ENCODE measurements around the gene PCDHGA1.
"Not testable (repeated sequence)": the region's sequence is repeated elsewhere in the genome, so short reads cannot be mapped to it uniquely, and the experiment has no call there.

PCDHGA1 gene

GRCh38 chr5:141403387-141403786 is 73.1 kb downstream of the PCDHGA1 start:
- H3K4me2 ChIP-seq (ENCODE audit: low read length): no peak overlapping the region
- H2AFZ ChIP-seq (ENCODE audit: low read depth, low read length): no peak overlapping the region
- no peak overlapping the region for H3K4me3 ChIP-seq (ENCODE audit: low read length)
- H3K9ac ChIP-seq (ENCODE audit: low read length): no peak overlapping the region
- no peaks in the 10 kb centered on the region for H3K36me3 ChIP-seq (replicated peaks; ENCODE audit: low read depth, low read length)
- H3K27ac ChIP-seq (ENCODE audit: low read length): no peak overlapping the region
- no peaks in the 10 kb centered on the region for H3K9me3 ChIP-seq (ENCODE audit: insufficient read depth, low read length)
- H3K4me1 ChIP-seq (ENCODE audit: low read length): no peaks in the 10 kb centered on the region
- no peaks in the 10 kb centered on the region for H3K79me2 ChIP-seq (ENCODE audit: low read length)
- no peak for TF ChIP-seq CTCF (IDR thresholded peaks at IDR 0.05; ENCODE audit: low read depth, low read length)
- TF ChIP-seq EZH2phosphoT487 (IDR thresholded peaks at IDR 0.05; ENCODE audit: low read depth): no peak
- no peaks in the 10 kb centered on the region for H4K20me1 ChIP-seq (ENCODE audit: insufficient read depth, low read length)
- H3K27me3 ChIP-seq (ENCODE audit: low read depth, low read length): no peaks in the 10 kb centered on the region

- H3K27ac ChIP-seq (ENCODE audit: low read length); H3K4me2 ChIP-seq (ENCODE audit: low read length); H3K4me3 ChIP-seq (ENCODE audit: low read length); H3K4me1 ChIP-seq (ENCODE audit: low read length); H4K20me1 ChIP-seq (ENCODE audit: insufficient read depth, low read length); H3K79me2 ChIP-seq (ENCODE audit: low read length); H3K27me3 ChIP-seq (ENCODE audit: low read depth, low read length); H2AFZ ChIP-seq (ENCODE audit: low read depth, low read length); H3K9me3 ChIP-seq (ENCODE audit: insufficient read depth, low read length); H3K9ac ChIP-seq (ENCODE audit: low read length); H3K36me3 ChIP-seq (replicated peaks; ENCODE audit: low read depth, low read length): not testable (repeated sequence)
- TF ChIP-seq CTCF (IDR thresholded peaks at IDR 0.05; ENCODE audit: low read depth, low read length): peak; percentile 24; the same call in 1 of the 2 replicates
Observed at GRCh38 chr5:141407790-141408505, 77.6 kb downstream of the PCDHGA1 start, which contains the start of gene PCDHGB6. PCDHGB6 (plus strand) TSS chr5:141408021; CDS start chr5:141408203, 182 bp downstream.

- no peaks in the 10 kb centered on the region for H3K9me3 ChIP-seq (ENCODE audit: insufficient read depth, low read length)
- no peak overlapping the region for H2AFZ ChIP-seq (ENCODE audit: low read depth, low read length)
- H3K4me1 ChIP-seq (ENCODE audit: low read length): no peaks in the 10 kb centered on the region
- no peaks in the 10 kb centered on the region for H3K27me3 ChIP-seq (ENCODE audit: low read depth, low read length)
- H4K20me1 ChIP-seq (ENCODE audit: insufficient read depth, low read length): no peaks in the 10 kb centered on the region
- H3K4me3 ChIP-seq (ENCODE audit: low read length): no peak overlapping the region
- no peak overlapping the region for H3K27ac ChIP-seq (ENCODE audit: low read length)
- no peak overlapping the region for H3K4me2 ChIP-seq (ENCODE audit: low read length)
- H3K9ac ChIP-seq (ENCODE audit: low read length): no peak overlapping the region
- TF ChIP-seq CTCF (IDR thresholded peaks at IDR 0.05; ENCODE audit: low read depth, low read length): no peak
- no peak for TF ChIP-seq EZH2phosphoT487 (IDR thresholded peaks at IDR 0.05; ENCODE audit: low read depth)
- H3K79me2 ChIP-seq (ENCODE audit: low read length): no peaks in the 10 kb centered on the region
- no peaks in the 10 kb centered on the region for H3K36me3 ChIP-seq (replicated peaks; ENCODE audit: low read depth, low read length)
Observed at GRCh38 chr5:141409598-141410306, 79.4 kb downstream of the PCDHGA1 start.

- H3K27ac ChIP-seq (ENCODE audit: low read length): no peak overlapping the region
- no peak overlapping the region for H2AFZ ChIP-seq (ENCODE audit: low read depth, low read length)
- H3K4me3 ChIP-seq (ENCODE audit: low read length): no peak overlapping the region
- H3K4me1 ChIP-seq (ENCODE audit: low read length): no peaks in the 10 kb centered on the region
- no peak overlapping the region for H3K9ac ChIP-seq (ENCODE audit: low read length)
- TF ChIP-seq EZH2phosphoT487 (IDR thresholded peaks at IDR 0.05; ENCODE audit: low read depth) (no peak), CTCF (IDR thresholded peaks at IDR 0.05; ENCODE audit: low read depth, low read length) (no peak)
- no peak overlapping the region for H3K4me2 ChIP-seq (ENCODE audit: low read length)
- H3K27me3 ChIP-seq (ENCODE audit: low read depth, low read length): no peaks in the 10 kb centered on the region
- H4K20me1 ChIP-seq (ENCODE audit: insufficient read depth, low read length): no peaks in the 10 kb centered on the region
- no peaks in the 10 kb centered on the region for H3K79me2 ChIP-seq (ENCODE audit: low read length)
- H3K9me3 ChIP-seq (ENCODE audit: insufficient read depth, low read length): no peaks in the 10 kb centered on the region
- H3K36me3 ChIP-seq (replicated peaks; ENCODE audit: low read depth, low read length): no peaks in the 10 kb centered on the region
Observed at GRCh38 chr5:141411575-141411974, 81.3 kb downstream of the PCDHGA1 start.
